Smooth muscle cell (in vitro differentiated cells): ENCODE measurements around the gene UCP2. TPM values are rescaled to one million over a fixed set of nuclear protein-coding genes. Genes with fewer than 3 reads are reported as not detected.
A peak's percentile ranks its signal among the peaks of the same experiment; 100 is the strongest.

Experiments used
- DNase-seq: peaks from one replicate; lab custom pipeline; 2025; ENCODE audit not compliant: unreplicated experiment; lab: John Stamatoyannopoulos, UW
- H2AFZ ChIP-seq: fragments of 200-600 bp; sonication (generic); 2 replicates; pipeline ENCODE4 v1.6.0; 2016; ENCODE audit warnings: antibody characterized with exemption, low read depth, mild to moderate bottlenecking
- H3F3A ChIP-seq: fragments of 200-600 bp; sonication (generic); 2 replicates; pipeline ENCODE4 v1.6.0; 2017; ENCODE audit warnings: antibody characterized with exemption, low read depth
- H3K27ac ChIP-seq: fragments of 200-600 bp; sonication (generic); 2 replicates; pipeline ENCODE4 v1.5.1; 2016; ENCODE audit warnings: low read depth, mild to moderate bottlenecking
- H3K27me3 ChIP-seq: fragments of 200-600 bp; sonication (generic); 2 replicates; pipeline ENCODE4 v1.6.1; 2016; ENCODE audit warnings: low read depth, mild to moderate bottlenecking
- H3K36me3 ChIP-seq: fragments of 200-600 bp; sonication (generic); 2 replicates; pipeline ENCODE4 v1.5.1; 2016; ENCODE audit warnings: low read depth
- H3K4me1 ChIP-seq: fragments of 200-600 bp; sonication (generic); 2 replicates; pipeline ENCODE4 v1.5.1; 2016; ENCODE audit warnings: low read depth
- H3K4me2 ChIP-seq: fragments of 200-600 bp; sonication (generic); 2 replicates; pipeline ENCODE4 v1.6.0; 2016; ENCODE audit warnings: mild to moderate bottlenecking
- H3K4me3 ChIP-seq: fragments of 200-600 bp; sonication (generic); 2 replicates; pipeline ENCODE4 v1.5.1; 2016; ENCODE audit warnings: mild to moderate bottlenecking
- H3K79me2 ChIP-seq: fragments of 200-600 bp; sonication (generic); 2 replicates; pipeline ENCODE4 v1.6.0; 2016; ENCODE audit warnings: low read depth, mild to moderate bottlenecking
- H3K9ac ChIP-seq: fragments of 200-600 bp; sonication (generic); 2 replicates; pipeline ENCODE4 v1.6.0; 2016; ENCODE audit warnings: low read depth
- H3K9me3 ChIP-seq: fragments of 200-600 bp; sonication (generic); replicated peaks from 2 replicates; pipeline ENCODE4 v1.5.1; 2016; ENCODE audit warnings: low read depth
- H4K20me1 ChIP-seq: fragments of 200-600 bp; sonication (generic); 2 replicates; pipeline ENCODE4 v1.6.0; 2016; ENCODE audit warnings: low read depth
- CTCF ChIP-seq: fragments of 200-600 bp; sonication (generic); IDR thresholded peaks from 2 replicates; pipeline ENCODE4 v1.5.1; 2017; ENCODE audit warnings: borderline replicate concordance, mild to moderate bottlenecking, antibody characterized with exemption; ENCODE audit not compliant: insufficient read depth, poor library complexity, severe bottlenecking
- WGBS: methylation state at CpG from one replicate; pipeline ENCODE4 v1.1.7; 2016; ENCODE audit warnings: low lambda C conversion rate; 5-methylcytosine and 5-hydroxymethylcytosine counted together
- polyA plus RNA-seq: library from polyadenylated mRNA; unstranded; fragments of >200 nt; fragmentation: Nextera tagmentation; extraction: Ambion mirVana; gene quantifications from 2 replicates; pipeline ENCODE4 v1.2.1, GENCODE V29; 2016
- total RNA-seq: library from RNA; depleted of rRNA; stranded (reverse); fragments of >200 nt; gene quantifications from 2 replicates; pipeline ENCODE4 v1.2.3, GENCODE V29; 2014

Gene UCP2
- total and polyA plus RNA-seq, 2 experiments from 2014 or later: 0.67 to 8.2 TPM

GRCh38 chr11:74007691-74008372, 25.2 kb upstream of the UCP2 start:
- no peak overlapping the region for H2AFZ ChIP-seq
- no peaks in the 10 kb centered on the region for H3F3A ChIP-seq
- H3K36me3 ChIP-seq: no peaks in the 10 kb centered on the region
- no peaks in the 10 kb centered on the region for H3K4me1 ChIP-seq
- no peak for DNase-seq
- no peaks in the 10 kb centered on the region for H3K79me2 ChIP-seq
- H3K27ac ChIP-seq: no peak overlapping the region
- H3K27me3 ChIP-seq: no peaks in the 10 kb centered on the region
- WGBS: 55% methylated on average over 6 of the region's 6 CpGs
- no peaks in the 10 kb centered on the region for H3K9me3 ChIP-seq
- TF ChIP-seq CTCF: no peak
- H3K9ac ChIP-seq: no peak overlapping the region
- no peaks in the 10 kb centered on the region for H4K20me1 ChIP-seq
- peak overlapping the region; percentile 74 for H3K4me2 ChIP-seq
- no peak overlapping the region for H3K4me3 ChIP-seq

- H3K36me3 ChIP-seq: no peaks in the 10 kb centered on the region
- H3K27ac ChIP-seq: no peak overlapping the region
- H3K79me2 ChIP-seq: no peaks in the 10 kb centered on the region
- H3K4me3 ChIP-seq: no peak overlapping the region
- H3F3A ChIP-seq: no peaks in the 10 kb centered on the region
- H2AFZ ChIP-seq: no peak overlapping the region
- no peak for DNase-seq
- H3K4me1 ChIP-seq: no peaks in the 10 kb centered on the region
- no peaks in the 10 kb centered on the region for H3K9me3 ChIP-seq
- H3K4me2 ChIP-seq: no peak overlapping the region
- no peaks in the 10 kb centered on the region for H4K20me1 ChIP-seq
- no peak overlapping the region for H3K9ac ChIP-seq
- no peak for TF ChIP-seq CTCF
- H3K27me3 ChIP-seq: no peaks in the 10 kb centered on the region
- WGBS: 93% methylated on average over 7 of the region's 7 CpGs
Observed at GRCh38 chr11:74006743-74007304, 24.2 kb upstream of the UCP2 start.

GRCh38 chr11:74005721-74006517, 23.3 kb upstream of the UCP2 start:
- no peak overlapping the region for H3K9ac ChIP-seq
- DNase-seq: no peak

More at GRCh38 chr11:74005721-74006517, 23.3 kb upstream of the UCP2 start:
- no peak overlapping the region for H3K27ac ChIP-seq
- WGBS: 97% methylated on average over 29 of the region's 29 CpGs
- H3K9me3 ChIP-seq: no peaks in the 10 kb centered on the region
- H3K79me2 ChIP-seq: no peaks in the 10 kb centered on the region
- H3K4me1 ChIP-seq: no peaks in the 10 kb centered on the region
- TF ChIP-seq CTCF: no peak
- no peaks in the 10 kb centered on the region for H4K20me1 ChIP-seq
- no peaks in the 10 kb centered on the region for H3F3A ChIP-seq
- no peaks in the 10 kb centered on the region for H3K36me3 ChIP-seq
- H3K4me3 ChIP-seq: no peak overlapping the region
- H3K4me2 ChIP-seq: no peak overlapping the region
- no peaks in the 10 kb centered on the region for H3K27me3 ChIP-seq
- no peak overlapping the region for H2AFZ ChIP-seq
